ENCODE data around the gene NALCN. TPM values are rescaled to one million over a fixed set of nuclear protein-coding genes. Genes with fewer than 3 reads are reported as not detected.

The NALCN gene
- total RNA-seq, 4 donors from 2014 or later, result 0.67 to 2.0 (median 1.5) TPM

DNA sequence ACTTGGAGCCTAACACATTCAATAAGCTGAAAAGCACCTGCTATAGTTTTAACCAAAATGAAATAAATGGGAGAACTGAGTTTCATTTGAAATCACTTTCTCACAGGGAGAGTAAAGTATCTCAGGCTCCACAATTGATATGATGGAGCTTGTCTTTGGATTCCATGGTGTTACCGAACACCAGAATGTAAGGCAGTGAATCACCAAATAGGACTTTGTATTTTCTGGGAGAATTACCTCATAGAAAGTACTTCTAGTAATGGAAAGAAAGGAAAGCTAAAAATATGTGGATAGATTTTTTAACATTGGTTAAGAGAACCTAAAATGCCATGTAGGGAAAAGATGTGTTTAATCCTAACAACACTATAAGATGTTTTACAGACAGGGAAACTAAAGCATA lies 123.6 kb downstream of the NALCN start:
- intact Hi-C loops (cut with DNase I; ENCODE audit: low total_unique reads), result no loop called here
- no peak overlapping the region for H3K4me3 ChIP-seq (ENCODE audit: low read depth, poor library complexity, severe bottlenecking)
- WGBS, 2 donors, result 87 to 91% methylated on average over 1 of the region's 1 CpG
- no peak for DNase-seq (ENCODE audit: low spot score in 2 of 2)
- no peak for TF ChIP-seq POLR2A (IDR thresholded peaks at IDR 0.05)
- TF ChIP-seq, protein P1, sequence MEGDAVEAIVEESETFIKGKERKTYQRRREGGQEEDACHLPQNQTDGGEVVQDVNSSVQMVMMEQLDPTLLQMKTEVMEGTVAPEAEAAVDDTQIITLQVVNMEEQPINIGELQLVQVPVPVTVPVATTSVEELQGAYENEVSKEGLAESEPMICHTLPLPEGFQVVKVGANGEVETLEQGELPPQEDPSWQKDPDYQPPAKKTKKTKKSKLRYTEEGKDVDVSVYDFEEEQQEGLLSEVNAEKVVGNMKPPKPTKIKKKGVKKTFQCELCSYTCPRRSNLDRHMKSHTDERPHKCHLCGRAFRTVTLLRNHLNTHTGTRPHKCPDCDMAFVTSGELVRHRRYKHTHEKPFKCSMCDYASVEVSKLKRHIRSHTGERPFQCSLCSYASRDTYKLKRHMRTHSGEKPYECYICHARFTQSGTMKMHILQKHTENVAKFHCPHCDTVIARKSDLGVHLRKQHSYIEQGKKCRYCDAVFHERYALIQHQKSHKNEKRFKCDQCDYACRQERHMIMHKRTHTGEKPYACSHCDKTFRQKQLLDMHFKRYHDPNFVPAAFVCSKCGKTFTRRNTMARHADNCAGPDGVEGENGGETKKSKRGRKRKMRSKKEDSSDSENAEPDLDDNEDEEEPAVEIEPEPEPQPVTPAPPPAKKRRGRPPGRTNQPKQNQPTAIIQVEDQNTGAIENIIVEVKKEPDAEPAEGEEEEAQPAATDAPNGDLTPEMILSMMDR (IDR thresholded peaks at IDR 0.05), result no peak

DNA sequence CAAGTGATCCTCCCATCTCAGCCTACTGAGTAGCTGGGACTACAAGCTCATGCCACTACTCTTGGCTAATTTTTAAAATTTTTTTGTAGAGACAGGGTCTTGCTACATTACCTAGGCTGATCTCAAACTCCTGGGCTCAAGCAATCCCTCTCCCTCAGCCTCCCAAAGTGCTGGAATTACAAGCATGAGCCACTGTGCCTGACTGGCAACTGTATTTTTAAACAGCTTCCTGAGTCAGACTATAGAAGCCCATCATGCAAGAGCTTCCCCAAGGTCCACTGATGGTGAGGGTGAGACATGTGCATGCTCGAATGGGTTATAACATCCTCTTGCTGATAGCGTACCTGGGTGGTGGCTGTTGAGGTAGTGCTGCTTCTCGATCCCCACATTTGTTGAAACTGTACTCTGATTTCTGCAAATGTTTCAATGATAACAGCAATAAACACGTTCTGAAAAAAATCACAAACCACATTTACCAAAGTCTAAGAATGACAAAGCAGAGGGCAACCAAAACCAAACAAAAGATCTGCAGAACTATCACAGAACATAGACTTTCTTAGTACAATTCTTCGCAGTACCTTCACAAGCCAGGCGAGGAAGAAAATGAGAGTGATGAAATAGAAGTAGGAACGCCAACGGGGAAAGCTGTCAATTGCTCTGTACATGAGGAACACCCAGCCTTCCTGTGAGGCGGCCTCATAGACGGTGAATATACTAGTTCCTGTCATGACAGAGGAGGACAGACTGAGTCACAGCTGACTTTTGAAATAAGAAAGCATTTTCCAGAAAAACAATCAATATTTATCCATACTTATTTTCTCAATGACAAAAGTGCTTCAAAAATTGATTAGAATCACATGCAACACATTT lies 124.4 kb downstream of the NALCN start:
- 77 to 85% methylated on average over 10 of the region's 10 CpGs for WGBS, 2 donors
- no peak overlapping the region for H3K4me3 ChIP-seq (ENCODE audit: low read depth, poor library complexity, severe bottlenecking)
- no peak for DNase-seq (ENCODE audit: low spot score in 2 of 2)
- intact Hi-C loops (cut with DNase I; ENCODE audit: low total_unique reads), result no loop called here
- TF ChIP-seq, protein P1 (IDR thresholded peaks at IDR 0.05), result no peak
- TF ChIP-seq POLR2A (IDR thresholded peaks at IDR 0.05), result no peak

DNA sequence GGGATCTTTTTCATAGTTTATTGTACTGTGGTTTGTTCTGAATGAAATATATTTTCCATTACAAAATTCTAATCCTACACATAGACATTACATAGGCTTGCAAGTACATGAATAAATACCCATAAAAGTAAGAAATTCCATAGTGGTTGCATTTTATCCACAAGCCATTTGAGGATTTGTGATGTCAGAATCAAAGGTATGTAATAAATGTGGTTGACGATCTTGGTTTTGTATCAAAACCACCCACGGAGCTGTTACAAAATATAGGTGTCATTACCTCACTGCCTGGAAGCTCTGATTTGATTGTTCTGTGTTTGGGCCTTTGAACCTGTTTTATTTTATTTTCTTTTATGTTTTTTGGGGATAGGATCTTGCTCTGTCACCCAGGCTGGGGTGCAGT lies 125.1 kb downstream of the NALCN start:
- intact Hi-C loops (cut with DNase I; ENCODE audit: low total_unique reads), result no loop called here
- WGBS, 2 donors, result 57 to 73% methylated on average over 2 of the region's 2 CpGs
- no peak for TF ChIP-seq POLR2A (IDR thresholded peaks at IDR 0.05)
- TF ChIP-seq, protein P1 (IDR thresholded peaks at IDR 0.05), result no peak
- no peak for DNase-seq (ENCODE audit: low spot score in 2 of 2)
- H3K4me3 ChIP-seq (ENCODE audit: low read depth, poor library complexity, severe bottlenecking), result no peak overlapping the region

DNA sequence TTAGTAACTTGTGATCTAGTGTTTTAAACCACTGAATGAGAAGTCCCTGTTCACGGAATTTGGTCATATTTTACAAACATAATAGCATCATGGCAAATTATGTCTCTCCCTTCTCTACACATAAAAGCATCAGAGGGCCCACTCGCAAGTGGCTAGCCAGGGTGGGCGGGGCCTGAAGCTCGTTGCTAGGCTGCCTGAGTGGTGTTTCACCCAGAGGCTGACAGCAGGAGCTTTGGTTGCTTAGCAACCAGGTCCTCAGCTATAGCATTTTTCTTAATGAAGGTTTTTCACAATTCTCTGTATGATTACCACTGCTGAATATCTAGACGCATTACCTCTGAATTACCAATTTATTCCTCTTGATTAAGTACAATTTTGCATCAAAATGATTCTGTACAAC lies 126.5 kb downstream of the NALCN start:
- TF ChIP-seq, protein P1 (IDR thresholded peaks at IDR 0.05), result no peak
- TF ChIP-seq POLR2A (IDR thresholded peaks at IDR 0.05), result no peak
- DNase-seq (ENCODE audit: low spot score in 2 of 2), result no peak
- H3K4me3 ChIP-seq (ENCODE audit: low read depth, poor library complexity, severe bottlenecking), result no peak overlapping the region
- intact Hi-C loops (cut with DNase I; ENCODE audit: low total_unique reads), result no loop called here
- WGBS, 2 donors, result 21 to 25% methylated on average over 5 of the region's 5 CpGs

DNA sequence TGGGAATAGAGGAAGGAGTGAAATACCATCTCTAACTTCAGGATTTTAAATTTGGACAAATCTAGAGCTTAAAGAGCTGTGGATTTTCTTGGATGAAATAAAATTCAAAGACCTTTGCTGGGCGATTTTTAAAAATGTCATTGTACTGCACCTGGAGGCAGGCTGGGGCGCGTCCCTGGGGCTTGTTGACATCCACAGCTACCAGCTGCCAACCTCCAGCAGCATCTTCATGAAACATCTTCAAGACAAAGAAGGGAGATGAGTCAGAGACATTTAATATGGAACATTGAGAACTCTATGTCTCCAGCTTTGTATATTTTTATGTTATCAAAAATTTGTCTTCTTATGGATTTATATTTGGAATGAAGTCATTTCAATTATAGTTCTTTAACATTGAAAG lies 132.5 kb downstream of the NALCN start:
- intact Hi-C loops (cut with DNase I; ENCODE audit: low total_unique reads), result no loop called here
- 67% methylated on average over 3 of the region's 3 CpGs for WGBS, 2 donors
- no peak for TF ChIP-seq POLR2A (IDR thresholded peaks at IDR 0.05)
- TF ChIP-seq, protein P1 (IDR thresholded peaks at IDR 0.05), result no peak
- DNase-seq (ENCODE audit: low spot score in 2 of 2), result no peak
- H3K4me3 ChIP-seq (ENCODE audit: low read depth, poor library complexity, severe bottlenecking), result no peak overlapping the region

Measured in lower leg skin (tissue), 4 donors.